AG04449 (cell line): ENCODE measurements around the gene VWA5A.

Experiments used
- CTCF ChIA-PET: fragments of 350-600 bp; formaldehyde crosslinking; extraction: SDS; loops from one replicate; lab custom pipeline; 2021; ENCODE audit warnings: antibody characterized with exemption; lab: Yijun Ruan, JAX
- POLR2A ChIA-PET: fragments of 400-600, 350-600 bp; formaldehyde crosslinking; extraction: SDS; loops from one replicate; lab custom pipeline; 2020; ENCODE audit warnings: antibody characterized with exemption, inconsistent platforms; lab: Yijun Ruan, JAX
- DNase-seq: peaks from one replicate; pipeline ENCODE4 v3.0.0-alpha.2; 2010; ENCODE audit warnings: low read depth, low spot score
- H3K4me3 ChIP-seq: 2 replicates; pipeline ENCODE4 v1.5.1; 2011; ENCODE audit warnings: low read depth, mild to moderate bottlenecking, control low read depth, low read length
- CTCF ChIP-seq: IDR thresholded peaks from one replicate; pipeline ENCODE4 v1.5.1; 2011; ENCODE audit warnings: mild to moderate bottlenecking, moderate library complexity, low read length, control low read depth, inconsistent platforms; ENCODE audit not compliant: insufficient read depth; ENCODE audit errors: missing control alignments

Gene VWA5A

GRCh38 chr11:124194293-124195188 is 79.3 kb downstream of the VWA5A start:
- DNase-seq = no peak
- ChIA-PET CTCF (interaction anchor here (0.8 to 4.1 kb wide), 10 partner anchors 12 to 131 kb away, joined by 3 to 132 read pairs (median 4); partner anchors contain the start of gene VWA5A), POLR2A (no interaction called here)
- no peak for TF ChIP-seq CTCF
- no peak overlapping the region for H3K4me3 ChIP-seq

DNA sequence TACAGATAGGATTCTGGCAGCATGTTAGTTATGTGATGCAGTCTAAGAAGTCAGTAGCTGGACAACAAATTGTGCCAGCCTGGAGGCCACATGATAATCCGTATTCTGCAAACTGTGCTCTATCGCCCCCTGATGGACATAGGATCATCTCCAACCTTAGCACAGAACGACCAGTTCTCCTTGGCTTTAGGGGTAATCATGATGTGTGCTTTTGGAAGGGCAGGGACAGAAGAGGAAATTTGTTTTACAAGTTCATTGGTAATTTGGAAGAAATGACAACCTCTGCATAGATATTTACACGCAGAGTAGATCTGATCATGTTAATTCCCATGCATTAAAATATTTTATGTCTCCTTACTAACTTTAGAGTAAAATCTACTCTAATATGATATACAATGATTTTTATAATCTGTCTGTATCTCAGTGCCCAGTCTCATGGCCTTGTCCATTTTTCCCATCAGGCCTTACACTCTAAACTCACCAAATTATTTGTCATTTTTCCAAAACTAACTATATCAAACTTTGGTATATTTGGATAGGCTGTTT is 80.0 kb downstream of the VWA5A start:
- TF ChIP-seq CTCF = peak; percentile 87
- POLR2A ChIA-PET = no interaction called here
- no peak overlapping the region for H3K4me3 ChIP-seq
- no peak for DNase-seq
- CTCF ChIA-PET = interaction anchor here (0.8 to 4.1 kb wide), 8 partner anchors 12 to 132 kb away, joined by 3 to 132 read pairs (median 4); partner anchors contain the start of gene VWA5A
